Cardiac muscle cell (in vitro differentiated cells and primary cell): ENCODE data around the gene NOP14. TPM values are rescaled to one million over a fixed set of nuclear protein-coding genes. Genes with fewer than 3 reads are reported as not detected.

Experiments
- DNase-seq, 2 donors: peaks; one replicate each; pipeline versions ENCODE4 v3.0.0 to v3.0.0-alpha.2; 2010 to 2017; ENCODE audit warnings: low read depth in 1 of 2, low spot score in 1 of 2
- H3K27ac ChIP-seq: fragments of 200-600 bp; sonication (generic); 2 replicates; pipeline ENCODE4 v1.5.1; 2016
- H3K27me3 ChIP-seq: fragments of 200-600 bp; sonication (generic); 2 replicates; pipeline ENCODE4 v1.6.0; 2016; ENCODE audit warnings: control low read depth
- H3K36me3 ChIP-seq: fragments of 200-600 bp; sonication (generic); 2 replicates; pipeline ENCODE4 v1.5.1; 2016; ENCODE audit warnings: control low read depth
- H3K4me1 ChIP-seq: fragments of 200-600 bp; sonication (generic); 2 replicates; pipeline ENCODE4 v1.8.1; 2017; ENCODE audit warnings: low read depth, mild to moderate bottlenecking, mixed run types
- H3K4me3 ChIP-seq: fragments of 200-600 bp; sonication (generic); 2 replicates; pipeline ENCODE4 v1.5.1; 2016; ENCODE audit warnings: mild to moderate bottlenecking
- H3K9me3 ChIP-seq: fragments of 200-600 bp; sonication (generic); 2 replicates; pipeline ENCODE4 v1.5.1; 2017; ENCODE audit warnings: low read depth, mild to moderate bottlenecking, control low read depth
- polyA plus RNA-seq: library from polyadenylated mRNA; unstranded; fragments of >200 nt; fragmentation: Nextera tagmentation; extraction: Ambion mirVana; gene quantifications from 2 replicates; pipeline ENCODE4 v1.2.1, GENCODE V29; 2016
- total RNA-seq: library from RNA; depleted of rRNA; stranded (reverse); fragments of >200 nt; gene quantifications from 2 replicates; pipeline ENCODE4 v1.2.3, GENCODE V29; 2016
- TF ChIP-seq, protein P1 (sequence below): IDR thresholded peaks from 2 replicates; pipeline ENCODE4 v1.5.1; 2012; ENCODE audit warnings: low read depth, mild to moderate bottlenecking, low read length

Gene NOP14
- total and polyA plus RNA-seq, 2 experiments from 2014 or later, result 17.6 to 19.8 TPM

DNA sequence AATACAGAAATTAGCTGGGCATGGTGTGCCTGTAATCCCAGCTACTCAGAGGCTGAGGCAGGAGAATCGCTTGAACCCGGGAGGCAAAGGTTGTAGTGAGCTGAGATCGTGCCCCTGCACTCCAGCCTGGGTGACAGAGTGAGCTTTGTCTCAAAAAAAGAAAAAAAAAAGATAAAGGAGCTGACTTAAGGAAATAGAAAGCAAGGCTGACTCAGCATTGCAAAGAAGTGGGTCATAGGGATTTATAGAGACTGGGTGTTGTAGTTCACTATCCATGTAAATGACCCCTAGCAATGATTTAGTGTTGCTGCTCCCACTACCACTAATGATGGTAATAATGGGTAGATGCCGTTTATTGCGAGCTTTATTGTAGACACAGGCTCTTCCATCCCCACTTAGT is 71.9 kb downstream of the NOP14 start:
- H3K27ac ChIP-seq, result no peak overlapping the region

DNA sequence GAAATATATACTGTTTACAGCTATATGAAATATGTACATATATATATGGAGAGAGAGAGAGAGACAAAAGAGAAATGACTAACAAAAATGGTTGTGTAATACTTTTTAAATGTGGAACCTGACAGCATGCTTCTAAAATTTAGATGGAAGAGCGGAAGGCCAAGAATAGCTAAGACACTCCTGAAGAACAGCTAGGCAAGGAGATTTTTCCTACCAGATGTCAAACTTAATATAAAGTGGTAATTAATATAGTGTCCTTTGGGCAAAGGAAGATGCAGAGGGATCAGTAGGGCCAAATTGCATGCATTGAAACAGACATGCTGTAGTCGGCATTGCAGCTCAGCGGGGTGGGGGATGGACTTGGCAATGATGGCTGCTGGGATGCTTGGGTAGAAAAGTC is 74.3 kb downstream of the NOP14 start:
- no peak for DNase-seq
- TF ChIP-seq, protein P1, sequence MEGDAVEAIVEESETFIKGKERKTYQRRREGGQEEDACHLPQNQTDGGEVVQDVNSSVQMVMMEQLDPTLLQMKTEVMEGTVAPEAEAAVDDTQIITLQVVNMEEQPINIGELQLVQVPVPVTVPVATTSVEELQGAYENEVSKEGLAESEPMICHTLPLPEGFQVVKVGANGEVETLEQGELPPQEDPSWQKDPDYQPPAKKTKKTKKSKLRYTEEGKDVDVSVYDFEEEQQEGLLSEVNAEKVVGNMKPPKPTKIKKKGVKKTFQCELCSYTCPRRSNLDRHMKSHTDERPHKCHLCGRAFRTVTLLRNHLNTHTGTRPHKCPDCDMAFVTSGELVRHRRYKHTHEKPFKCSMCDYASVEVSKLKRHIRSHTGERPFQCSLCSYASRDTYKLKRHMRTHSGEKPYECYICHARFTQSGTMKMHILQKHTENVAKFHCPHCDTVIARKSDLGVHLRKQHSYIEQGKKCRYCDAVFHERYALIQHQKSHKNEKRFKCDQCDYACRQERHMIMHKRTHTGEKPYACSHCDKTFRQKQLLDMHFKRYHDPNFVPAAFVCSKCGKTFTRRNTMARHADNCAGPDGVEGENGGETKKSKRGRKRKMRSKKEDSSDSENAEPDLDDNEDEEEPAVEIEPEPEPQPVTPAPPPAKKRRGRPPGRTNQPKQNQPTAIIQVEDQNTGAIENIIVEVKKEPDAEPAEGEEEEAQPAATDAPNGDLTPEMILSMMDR, result no peak
- no peaks in the 10 kb centered on the region for H3K27me3 ChIP-seq
- no peak overlapping the region for H3K4me3 ChIP-seq
- H3K9me3 ChIP-seq, result no peaks in the 10 kb centered on the region
- H3K36me3 ChIP-seq, result peaks cover 12% of the 10 kb centered on the region
- H3K27ac ChIP-seq, result no peak overlapping the region
- peaks cover 22% of the 10 kb centered on the region for H3K4me1 ChIP-seq

More for the DNA sequence above, 71.9 kb downstream of the NOP14 start:
- H3K4me3 ChIP-seq, result no peak overlapping the region
- peaks cover 15% of the 10 kb centered on the region for H3K4me1 ChIP-seq
- peaks cover 14% of the 10 kb centered on the region for H3K36me3 ChIP-seq
- H3K27me3 ChIP-seq, result no peaks in the 10 kb centered on the region
- DNase-seq, result peak in 1 of 2 donors; percentile 74
- no peaks in the 10 kb centered on the region for H3K9me3 ChIP-seq
- TF ChIP-seq, protein P1, result no peak

Other genes with a start within 250 kb of the NOP14 start
- 41.7 and 58.5 TPM in 2 replicates for gene TNIP2, start 207.1 kb downstream of the NOP14 start, total RNA-seq
- 32.7 and 48.3 TPM in 2 replicates for gene TNIP2, start 207.1 kb downstream of the NOP14 start, polyA plus RNA-seq
- gene SH3BP2, start 170.3 kb downstream of the NOP14 start, total RNA-seq, result 19.6 and 31.7 TPM in 2 replicates
- gene SH3BP2, start 170.3 kb downstream of the NOP14 start, polyA plus RNA-seq, result 8.5 and 16.9 TPM in 2 replicates
- 219 and 230 TPM in 2 replicates for gene ADD1, start 119.6 kb downstream of the NOP14 start, total RNA-seq
- 274 and 297 TPM in 2 replicates for gene ADD1, start 119.6 kb downstream of the NOP14 start, polyA plus RNA-seq
- 9.4 and 12.8 TPM in 2 replicates for gene GRK4, start 165 bp upstream of the NOP14 start, total RNA-seq
- gene GRK4, start 165 bp upstream of the NOP14 start, polyA plus RNA-seq, result 10.0 and 11.1 TPM in 2 replicates
- gene HTT-AS, start 111.1 kb upstream of the NOP14 start, total RNA-seq, result not detected in 2 replicates
- not detected in 2 replicates for gene HTT-AS, start 111.1 kb upstream of the NOP14 start, polyA plus RNA-seq
- gene HTT, start 111.3 kb upstream of the NOP14 start, total RNA-seq, result 27.4 and 38.6 TPM in 2 replicates
- 9.7 and 11.4 TPM in 2 replicates for gene HTT, start 111.3 kb upstream of the NOP14 start, polyA plus RNA-seq